ENCODE data around the gene ZBTB11. TPM values are rescaled to one million over a fixed set of nuclear protein-coding genes. Genes with fewer than 3 reads are reported as not detected.
"Not testable (repeated sequence)": the region's sequence is repeated elsewhere in the genome, so short reads cannot be mapped to it uniquely, and the experiment has no call there.

Gene ZBTB11
- total RNA-seq, 1 donor from 2014 or later, result 17.8 TPM

GRCh38 chr3:101703169-101703568 lies 26.2 kb upstream of the ZBTB11 start:
- Mint-ChIP-seq H3K27ac (no peak overlapping the region), H3K27me3 (no peaks in the 10 kb centered on the region), H3K4me3 (ENCODE audit: low read depth) (no peak overlapping the region), H3K4me1 (ENCODE audit: low read depth) (no peaks in the 10 kb centered on the region), H3K9me3 (ENCODE audit: low read depth) (no peaks in the 10 kb centered on the region), H3K36me3 (ENCODE audit: insufficient read depth) (no peaks in the 10 kb centered on the region)
- DNase-seq (ENCODE audit: low spot score, unreplicated experiment), result no peak
- TF ChIP-seq CTCF (IDR thresholded peaks at IDR 0.05; ENCODE audit: unreplicated experiment), result no peak

GRCh38 chr3:101702726-101703125 lies 25.8 kb upstream of the ZBTB11 start:
- H3K36me3 Mint-ChIP-seq (ENCODE audit: insufficient read depth), result no peaks in the 10 kb centered on the region
- TF ChIP-seq CTCF (IDR thresholded peaks at IDR 0.05; ENCODE audit: unreplicated experiment), result no peak
- no peak overlapping the region for H3K27ac Mint-ChIP-seq
- no peak for DNase-seq (ENCODE audit: low spot score, unreplicated experiment)
- no peak overlapping the region for H3K4me3 Mint-ChIP-seq (ENCODE audit: low read depth)
- H3K4me1 Mint-ChIP-seq (ENCODE audit: low read depth), result no peaks in the 10 kb centered on the region
- no peaks in the 10 kb centered on the region for H3K9me3 Mint-ChIP-seq (ENCODE audit: low read depth)
- H3K27me3 Mint-ChIP-seq, result no peaks in the 10 kb centered on the region

- Mint-ChIP-seq H3K4me3 (ENCODE audit: low read depth) (no peak overlapping the region), H3K9me3 (ENCODE audit: low read depth) (no peaks in the 10 kb centered on the region), H3K27ac (no peak overlapping the region), H3K4me1 (ENCODE audit: low read depth) (no peaks in the 10 kb centered on the region), H3K27me3 (no peaks in the 10 kb centered on the region), H3K36me3 (ENCODE audit: insufficient read depth) (no peaks in the 10 kb centered on the region)
- TF ChIP-seq CTCF (IDR thresholded peaks at IDR 0.05; ENCODE audit: unreplicated experiment), result no peak
- DNase-seq (ENCODE audit: low spot score, unreplicated experiment), result no peak
Observed at GRCh38 chr3:101701696-101702634, 25.0 kb upstream of the ZBTB11 start.

- peaks cover 3% of the 10 kb centered on the region for H3K4me1 Mint-ChIP-seq (ENCODE audit: low read depth)
- H3K9me3 Mint-ChIP-seq (ENCODE audit: low read depth), result no peaks in the 10 kb centered on the region
- no peak for DNase-seq (ENCODE audit: low spot score, unreplicated experiment)
- TF ChIP-seq CTCF (IDR thresholded peaks at IDR 0.05; ENCODE audit: unreplicated experiment), result peak; percentile 79
- no peaks in the 10 kb centered on the region for H3K27me3 Mint-ChIP-seq
- H3K4me3 Mint-ChIP-seq (ENCODE audit: low read depth), result no peak overlapping the region
- H3K27ac Mint-ChIP-seq, result no peak overlapping the region
- no peaks in the 10 kb centered on the region for H3K36me3 Mint-ChIP-seq (ENCODE audit: insufficient read depth)
Observed at GRCh38 chr3:101695779-101696372, 18.9 kb upstream of the ZBTB11 start.

GRCh38 chr3:101694836-101695235 lies 17.9 kb upstream of the ZBTB11 start:
- not testable (repeated sequence) for DNase-seq (ENCODE audit: low spot score, unreplicated experiment); H3K9me3 Mint-ChIP-seq (ENCODE audit: low read depth); H3K36me3 Mint-ChIP-seq (ENCODE audit: insufficient read depth); H3K27ac Mint-ChIP-seq; H3K27me3 Mint-ChIP-seq; H3K4me1 Mint-ChIP-seq (ENCODE audit: low read depth); H3K4me3 Mint-ChIP-seq (ENCODE audit: low read depth)

Measured in progenitor cell of endocrine pancreas (in vitro differentiated cells).